Mesothelial cell of epicardium (in vitro differentiated cells): ENCODE data around the gene PTPN14. TPM values are rescaled to one million over a fixed set of nuclear protein-coding genes. Genes with fewer than 3 reads are reported as not detected.
"Not testable (repeated sequence)": the region's sequence is repeated elsewhere in the genome, so short reads cannot be mapped to it uniquely, and the experiment has no call there.

ENCODE experiments used
- DNase-seq, 2 experiments: peaks; one replicate each; pipeline ENCODE4 v3.0.0; 2021; ENCODE audit warnings: low spot score in 2 of 2; ENCODE audit not compliant: unreplicated experiment in 2 of 2
- H3K27ac Mint-ChIP-seq: 2 replicates; pipeline ENCODE4 v1.8.0; 2021; ENCODE audit warnings: mixed read lengths
- H3K27me3 Mint-ChIP-seq: 2 replicates; pipeline ENCODE4 v1.8.0; 2021; ENCODE audit warnings: low read depth, mixed read lengths
- H3K36me3 Mint-ChIP-seq: 2 replicates; pipeline ENCODE4 v1.8.0; 2021; ENCODE audit warnings: mixed read lengths
- H3K4me1 Mint-ChIP-seq: 2 replicates; pipeline ENCODE4 v1.8.0; 2021; ENCODE audit warnings: mixed read lengths
- H3K4me3 Mint-ChIP-seq: 2 replicates; pipeline ENCODE4 v1.8.0; 2021; ENCODE audit warnings: mild to moderate bottlenecking, moderate library complexity, mixed read lengths
- H3K9me3 Mint-ChIP-seq: 2 replicates; pipeline ENCODE4 v1.8.0; 2021; ENCODE audit warnings: mixed read lengths
- CTCF ChIP-seq: fragments of 200-600 bp; sonication (generic); IDR thresholded peaks from one replicate; pipeline ENCODE4 v1.5.0; 2021; ENCODE audit warnings: antibody characterized with exemption; ENCODE audit not compliant: unreplicated experiment
- total RNA-seq: library from RNA; stranded (reverse); gene quantifications from 3 replicates; pipeline ENCODE4 v1.2.1, GENCODE V29; 2021

The PTPN14 gene
- total RNA-seq, 1 donor from 2014 or later = 75.8 TPM

GRCh38 chr1:214523124-214523824 lies 28.1 kb downstream of the PTPN14 start:
- Mint-ChIP-seq H3K27ac (no peak overlapping the region), H3K9me3 (no peaks in the 10 kb centered on the region), H3K36me3 (peaks cover 4% of the 10 kb centered on the region), H3K4me1 (peaks cover 37% of the 10 kb centered on the region), H3K27me3 (no peaks in the 10 kb centered on the region), H3K4me3 (no peak overlapping the region)
- no peak for DNase-seq
- no peak for TF ChIP-seq CTCF

GRCh38 chr1:214521458-214521857 lies 29.9 kb downstream of the PTPN14 start:
- H3K4me3 Mint-ChIP-seq, H3K36me3 Mint-ChIP-seq, DNase-seq, H3K27me3 Mint-ChIP-seq, H3K9me3 Mint-ChIP-seq: not testable (repeated sequence)
- Mint-ChIP-seq H3K4me1 (peaks cover 52% of the 10 kb centered on the region), H3K27ac (peak overlapping the region; percentile 85)

GRCh38 chr1:214520544-214521165 lies 30.7 kb downstream of the PTPN14 start:
- no peak for TF ChIP-seq CTCF
- Mint-ChIP-seq H3K4me1 (peaks cover 56% of the 10 kb centered on the region), H3K27me3 (no peaks in the 10 kb centered on the region), H3K36me3 (peaks cover 4% of the 10 kb centered on the region), H3K4me3 (no peak overlapping the region), H3K9me3 (no peaks in the 10 kb centered on the region), H3K27ac (peak overlapping the region; percentile 85)
- DNase-seq = no peak

- Mint-ChIP-seq H3K4me3 (no peak overlapping the region), H3K4me1 (peaks cover 67% of the 10 kb centered on the region), H3K27ac (peak overlapping the region; percentile 64), H3K9me3 (no peaks in the 10 kb centered on the region), H3K27me3 (no peaks in the 10 kb centered on the region), H3K36me3 (peaks cover 4% of the 10 kb centered on the region)
- DNase-seq = no peak
- TF ChIP-seq CTCF = no peak
Measured at GRCh38 chr1:214518361-214518760, 33.0 kb downstream of the PTPN14 start.

- DNase-seq = no peak
- peaks cover 4% of the 10 kb centered on the region for H3K36me3 Mint-ChIP-seq
- H3K4me1 Mint-ChIP-seq = peaks cover 67% of the 10 kb centered on the region
- H3K4me3 Mint-ChIP-seq = no peak overlapping the region
- TF ChIP-seq CTCF = no peak
- H3K9me3 Mint-ChIP-seq = no peaks in the 10 kb centered on the region
- H3K27ac Mint-ChIP-seq = peak overlapping the region; percentile 86
- H3K27me3 Mint-ChIP-seq = no peaks in the 10 kb centered on the region
Measured at GRCh38 chr1:214516434-214517326, 34.7 kb downstream of the PTPN14 start.
